A673 (cell line): ENCODE data around the gene CKAP2L. TPM values are rescaled to one million over a fixed set of nuclear protein-coding genes. Genes with fewer than 3 reads are reported as not detected.

ENCODE experiments used
- BruUV-seq: library from RNA; stranded (reverse); fragments of 400-500 nt; replicated peaks from 2 replicates; lab custom pipeline; 2021; lab: Mats Ljungman, UMichigan
- CTCF ChIA-PET: fragments of 300-600 bp; sonication (Branson Sonifier 250); formaldehyde crosslinking; loops from one replicate; lab custom pipeline; 2022; ENCODE audit warnings: antibody characterized with exemption; lab: Charles Lee
- POLR2A ChIA-PET: fragments of 300-600 bp; sonication (Branson Sonifier 250); formaldehyde crosslinking; loops from one replicate; lab custom pipeline; 2022; ENCODE audit warnings: antibody characterized with exemption; ENCODE audit not compliant: low non-redundant PET; lab: Charles Lee
- DNase-seq: peaks from one replicate; pipeline ENCODE4 v3.0.0-alpha.2; 2015; ENCODE audit warnings: low spot score
- H3K27ac ChIP-seq: fragments of 200-600 bp; sonication (generic); 2 replicates; pipeline ENCODE4 v1.5.1; 2016; ENCODE audit warnings: mixed run types, low read depth, mild to moderate bottlenecking, mixed read lengths, antibody characterized with exemption, low read length; ENCODE audit not compliant: poor library complexity, severe bottlenecking
- H3K27me3 ChIP-seq: fragments of 200-600 bp; sonication (generic); replicated peaks from 2 replicates; pipeline ENCODE4 v1.6.1; 2017; ENCODE audit warnings: mixed run types, low read depth, mild to moderate bottlenecking, mixed read lengths, antibody characterized with exemption, low read length; ENCODE audit not compliant: insufficient read depth, poor library complexity
- H3K36me3 ChIP-seq: fragments of 200-600 bp; sonication (generic); 2 replicates; pipeline ENCODE4 v1.6.1; 2016; ENCODE audit warnings: mixed run types, mild to moderate bottlenecking, mixed read lengths, antibody characterized with exemption, low read length; ENCODE audit not compliant: insufficient read depth, poor library complexity, severe bottlenecking
- H3K4me1 ChIP-seq: fragments of 200-600 bp; sonication (generic); 2 replicates; pipeline ENCODE4 v1.6.1; 2017; ENCODE audit warnings: mixed run types, mild to moderate bottlenecking, mixed read lengths, antibody characterized with exemption, low read length; ENCODE audit not compliant: insufficient read depth, poor library complexity, severe bottlenecking
- H3K4me3 ChIP-seq: fragments of 200-600 bp; sonication (generic); 2 replicates; pipeline ENCODE4 v1.5.1; 2016; ENCODE audit warnings: low read depth, mixed run types, mild to moderate bottlenecking, mixed read lengths, low read length; ENCODE audit not compliant: poor library complexity, severe bottlenecking
- H3K9me3 ChIP-seq: fragments of 200-600 bp; sonication (generic); 2 replicates; pipeline ENCODE4 v1.6.1; 2016; ENCODE audit warnings: mixed run types, low read depth, mild to moderate bottlenecking, mixed read lengths, antibody characterized with exemption, low read length; ENCODE audit not compliant: poor library complexity, severe bottlenecking
- EZH2 ChIP-seq: fragments of 200-600 bp; sonication (generic); IDR thresholded peaks from 2 replicates; pipeline ENCODE4 v1.6.1; 2017; ENCODE audit warnings: borderline replicate concordance, low read depth, mild to moderate bottlenecking, mixed read lengths, antibody characterized with exemption, low read length; ENCODE audit not compliant: poor library complexity, severe bottlenecking
- intact Hi-C: fragments of 100-400 bp; cut with micrococcal nuclease; formaldehyde crosslinking; loops from one replicate; pipeline ENCODE4 v1.10.0; 2022; ENCODE audit not compliant: unreplicated experiment
- total RNA-seq: library from RNA; stranded (reverse); gene quantifications from 2 replicates; pipeline ENCODE4 v1.2.3, GENCODE V29; 2021
- TF ChIP-seq, protein P1 (sequence below): fragments of 300-800, 200-600 bp; sonication (generic); conservative IDR thresholded peaks from 2 replicates; pipeline ENCODE4 v1.5.1; 2017; ENCODE audit warnings: low read depth, mild to moderate bottlenecking, antibody characterized with exemption, low read length, moderate library complexity, mixed read lengths

CKAP2L gene
- total RNA-seq, 1 experiment from 2014 or later = 49.6 TPM

DNA sequence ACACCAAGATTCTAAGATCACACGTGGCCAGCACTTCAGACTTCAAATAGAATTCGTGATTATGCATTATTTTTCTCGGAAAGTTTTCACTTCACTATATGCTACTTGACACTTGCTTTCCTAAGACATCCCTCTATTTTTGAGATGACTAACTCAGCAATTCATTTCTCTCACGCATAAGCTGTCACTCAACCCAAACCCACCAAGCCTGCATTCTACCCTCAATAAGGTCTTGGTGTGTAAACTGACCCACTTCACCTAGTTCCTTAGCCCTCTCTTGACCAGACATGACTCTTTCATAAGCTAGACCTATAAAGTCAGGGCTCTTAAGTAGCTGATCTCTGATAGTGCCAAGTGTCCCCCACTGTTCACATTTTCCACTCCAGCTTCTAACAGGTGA, 11.7 kb downstream of the CKAP2L start:
- DNase-seq = no peak
- Histone ChIP-seq H3K36me3 (peaks cover 90% of the 10 kb centered on the region), H3K27ac (no peak overlapping the region), H3K27me3 (no peaks in the 10 kb centered on the region), H3K4me1 (no peaks in the 10 kb centered on the region), H3K4me3 (no peak overlapping the region), H3K9me3 (no peaks in the 10 kb centered on the region)
- intact Hi-C loops = loop anchor here (1.0 kb wide), 1 partner anchor 133 kb away; no protein-coding TSS in a partner anchor
- BruUV-seq = no TSS peak
- TF ChIP-seq EZH2 = no peak
- TF ChIP-seq, protein P1, sequence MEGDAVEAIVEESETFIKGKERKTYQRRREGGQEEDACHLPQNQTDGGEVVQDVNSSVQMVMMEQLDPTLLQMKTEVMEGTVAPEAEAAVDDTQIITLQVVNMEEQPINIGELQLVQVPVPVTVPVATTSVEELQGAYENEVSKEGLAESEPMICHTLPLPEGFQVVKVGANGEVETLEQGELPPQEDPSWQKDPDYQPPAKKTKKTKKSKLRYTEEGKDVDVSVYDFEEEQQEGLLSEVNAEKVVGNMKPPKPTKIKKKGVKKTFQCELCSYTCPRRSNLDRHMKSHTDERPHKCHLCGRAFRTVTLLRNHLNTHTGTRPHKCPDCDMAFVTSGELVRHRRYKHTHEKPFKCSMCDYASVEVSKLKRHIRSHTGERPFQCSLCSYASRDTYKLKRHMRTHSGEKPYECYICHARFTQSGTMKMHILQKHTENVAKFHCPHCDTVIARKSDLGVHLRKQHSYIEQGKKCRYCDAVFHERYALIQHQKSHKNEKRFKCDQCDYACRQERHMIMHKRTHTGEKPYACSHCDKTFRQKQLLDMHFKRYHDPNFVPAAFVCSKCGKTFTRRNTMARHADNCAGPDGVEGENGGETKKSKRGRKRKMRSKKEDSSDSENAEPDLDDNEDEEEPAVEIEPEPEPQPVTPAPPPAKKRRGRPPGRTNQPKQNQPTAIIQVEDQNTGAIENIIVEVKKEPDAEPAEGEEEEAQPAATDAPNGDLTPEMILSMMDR = no peak
- ChIA-PET POLR2A (no interaction called here), CTCF (interaction anchor here (1.3 kb wide), 1 partner anchor 189 kb away, joined by 7 read pairs; no protein-coding TSS in a partner anchor)

DNA sequence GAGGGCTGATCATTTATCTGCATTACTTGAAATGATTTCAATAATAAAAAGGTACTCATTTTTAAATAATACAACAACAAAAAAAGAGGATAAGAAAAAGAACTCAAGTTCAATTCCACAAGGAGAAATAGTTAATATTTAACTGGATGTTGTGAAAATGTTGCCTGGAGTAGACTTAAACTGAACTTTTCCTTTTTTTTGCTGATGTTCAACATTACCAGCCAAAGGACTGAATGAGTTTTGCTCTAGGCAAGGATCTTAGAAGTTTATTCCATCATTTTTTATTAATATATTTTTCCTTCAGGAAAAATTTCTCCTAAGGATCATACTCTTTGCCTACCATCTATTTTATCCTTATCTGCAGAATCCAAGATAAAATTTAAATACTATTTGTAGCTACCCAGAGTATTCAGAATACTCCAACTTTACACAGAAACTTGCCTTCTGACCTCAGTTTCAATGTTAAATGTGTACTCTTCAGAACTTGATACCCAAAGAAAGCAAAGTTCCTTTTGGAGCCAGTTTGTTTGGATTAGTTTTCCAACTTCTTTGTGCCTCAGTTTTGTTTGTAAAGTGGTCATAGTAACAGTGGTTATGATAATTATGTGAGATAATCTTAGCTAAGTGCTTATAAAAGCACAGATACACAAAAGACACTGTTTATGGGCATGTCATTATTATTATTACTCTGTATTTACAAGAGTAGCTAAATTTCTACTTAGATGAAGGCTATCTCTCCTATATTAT, 12.8 kb downstream of the CKAP2L start:
- Histone ChIP-seq H3K27me3 (no peaks in the 10 kb centered on the region), H3K9me3 (no peaks in the 10 kb centered on the region), H3K4me1 (no peaks in the 10 kb centered on the region), H3K27ac (no peak overlapping the region), H3K4me3 (no peak overlapping the region), H3K36me3 (peaks cover 87% of the 10 kb centered on the region)
- intact Hi-C loops = no loop called here
- TF ChIP-seq EZH2 = no peak
- no peak for DNase-seq
- CTCF ChIA-PET = interaction anchor here (1.3 to 3.7 kb wide), 2 partner anchors 190 to 191 kb away, joined by 7 to 39 read pairs; no protein-coding TSS in a partner anchor
- POLR2A ChIA-PET = no interaction called here
- no TSS peak for BruUV-seq

DNA sequence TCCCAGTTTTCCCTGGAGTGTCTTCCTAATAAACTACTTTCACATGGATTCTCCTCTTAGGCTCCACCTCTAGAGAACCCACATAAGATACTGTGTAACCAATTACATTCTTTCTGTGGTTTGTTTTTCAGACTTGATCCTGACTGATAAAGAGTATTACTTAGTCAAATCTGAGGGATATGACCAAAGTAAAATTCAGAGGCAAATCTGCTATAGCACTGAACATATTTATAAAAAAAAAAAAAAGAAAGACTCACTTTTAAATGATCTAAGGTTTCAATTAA, 13.9 kb downstream of the CKAP2L start:
- TF ChIP-seq EZH2 = no peak
- TF ChIP-seq, protein P1 = no peak
- H3K9me3 ChIP-seq = no peaks in the 10 kb centered on the region
- POLR2A ChIA-PET = no interaction called here
- H3K4me1 ChIP-seq = no peaks in the 10 kb centered on the region
- DNase-seq = no peak
- CTCF ChIA-PET = interaction anchor here (2.5 to 3.7 kb wide), 2 partner anchors 192 to 208 kb away, joined by 9 to 39 read pairs; no protein-coding TSS in a partner anchor
- BruUV-seq = no TSS peak
- no peaks in the 10 kb centered on the region for H3K27me3 ChIP-seq
- intact Hi-C loops = no loop called here
- no peak overlapping the region for H3K27ac ChIP-seq
- no peak overlapping the region for H3K4me3 ChIP-seq
- H3K36me3 ChIP-seq = peaks cover 86% of the 10 kb centered on the region
